Duodenal mucosa (tissue), 2 donors: Measurements from ENCODE around the gene FAM3B.

ENCODE experiments used
- H3K27ac ChIP-seq: one replicate; pipeline ENCODE4 v1.7.0; 2013; ENCODE audit warnings: low read depth, low read length
- H3K27me3 ChIP-seq, 2 donors: one replicate each; pipeline ENCODE4 v1.7.0; 2013; ENCODE audit warnings: low read length in 2 of 2, control low read depth in 1 of 2; ENCODE audit not compliant: insufficient read depth in 2 of 2, control insufficient read depth in 1 of 2
- H3K36me3 ChIP-seq, 2 donors: one replicate each; pipeline ENCODE4 v1.7.0; 2013; ENCODE audit warnings: low read length in 2 of 2, control low read depth in 1 of 2; ENCODE audit not compliant: insufficient read depth in 2 of 2, control insufficient read depth in 1 of 2
- H3K4me1 ChIP-seq, 2 donors: one replicate each; pipeline ENCODE4 v1.7.0; 2013; ENCODE audit warnings: low read length in 2 of 2, control low read depth in 1 of 2; ENCODE audit not compliant: insufficient read depth in 2 of 2, control insufficient read depth in 1 of 2
- H3K4me3 ChIP-seq, 2 donors: one replicate each; pipeline ENCODE4 v1.7.0; 2013; ENCODE audit warnings: low read length in 2 of 2, low read depth in 1 of 2
- H3K9ac ChIP-seq, 2 donors: one replicate each; pipeline ENCODE4 v1.7.0; 2013; ENCODE audit warnings: low read length in 2 of 2, low read depth in 1 of 2
- H3K9me3 ChIP-seq, 2 donors: one replicate each; pipeline ENCODE4 v1.7.0; 2013; ENCODE audit warnings: low read length in 2 of 2, control low read depth in 1 of 2; ENCODE audit not compliant: control insufficient read depth in 1 of 2

FAM3B gene

DNA sequence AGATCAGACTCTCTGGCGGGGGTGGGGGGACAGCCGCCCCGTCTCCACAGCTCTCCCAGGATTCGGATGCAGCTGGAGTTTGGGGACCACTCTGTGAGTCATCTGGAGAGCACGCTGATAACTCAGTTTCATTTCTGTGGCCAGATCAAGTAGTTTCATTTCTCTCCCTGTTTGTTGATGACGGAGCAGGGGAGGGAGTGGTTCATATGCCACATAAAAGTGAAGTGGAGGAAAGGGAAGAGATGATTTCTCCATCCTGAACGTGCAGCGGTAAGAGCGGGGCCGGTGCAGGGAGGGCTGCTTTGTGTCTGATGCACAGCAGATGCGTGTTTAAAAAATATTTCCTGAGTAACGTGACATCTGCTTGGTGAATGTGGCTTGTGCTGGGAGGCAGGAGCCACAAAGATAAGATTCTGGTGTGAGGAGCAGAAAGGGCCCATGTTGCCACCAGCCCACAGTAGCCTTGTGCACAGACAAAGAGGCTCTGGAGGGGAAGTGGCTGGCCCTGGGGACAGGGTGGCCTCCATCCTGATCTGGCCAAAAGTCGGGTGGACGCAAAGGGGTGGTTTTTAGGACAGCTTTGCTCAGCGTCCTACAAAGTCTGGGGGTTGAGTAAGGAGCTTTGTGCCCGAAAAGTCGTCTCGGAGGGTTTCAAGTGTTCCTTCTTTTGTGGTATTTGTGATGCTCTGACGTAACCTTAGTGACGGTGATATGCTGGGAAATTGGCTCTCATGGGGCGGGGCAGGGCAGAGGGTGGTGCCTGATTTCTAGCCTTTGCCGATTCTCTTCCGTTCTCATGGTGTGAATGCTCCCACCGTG is 45.4 kb downstream of the FAM3B start, which contains the start of gene MX2:
Gene MX2 (plus strand): TSS at position 242 of the 819 bp plus-strand sequence. CDS start 14,880 bp downstream, outside the sequence.
- peaks cover 49 to 52% of the 10 kb centered on the region in 2 donors for H3K4me1 ChIP-seq
- H3K4me3 ChIP-seq: peak within 1 kb of the TSS; percentile 68 to 74
- peak within 1 kb of the TSS; percentile 93 for H3K27ac ChIP-seq
- H3K9ac ChIP-seq: peak within 1 kb of the TSS; percentile 72 to 87
- H3K9me3 ChIP-seq: no peaks in the 10 kb centered on the region
- H3K27me3 ChIP-seq: no peaks in the 10 kb centered on the region
- H3K36me3 ChIP-seq: peaks cover 0 to 6% of the 10 kb centered on the region in 2 donors

GRCh38 chr21:41362605-41363369 is 46.2 kb downstream of the FAM3B start:
- H3K9me3 ChIP-seq: no peaks in the 10 kb centered on the region
- peaks cover 0 to under 1% of the 10 kb centered on the region in 2 donors for H3K36me3 ChIP-seq
- H3K9ac ChIP-seq: peak overlapping the region; percentile 72 to 87
- H3K4me1 ChIP-seq: peaks cover 57 to 60% of the 10 kb centered on the region in 2 donors
- peak overlapping the region; percentile 68 to 74 for H3K4me3 ChIP-seq
- peak overlapping the region; percentile 93 for H3K27ac ChIP-seq
- H3K27me3 ChIP-seq: no peaks in the 10 kb centered on the region

GRCh38 chr21:41363370-41364270 is 47.0 kb downstream of the FAM3B start:
- Histone ChIP-seq H3K4me1 (peaks cover 65 to 68% of the 10 kb centered on the region in 2 donors), H3K9ac (no peak overlapping the region), H3K27ac (no peak overlapping the region), H3K9me3 (no peaks in the 10 kb centered on the region), H3K36me3 (no peaks in the 10 kb centered on the region), H3K27me3 (no peaks in the 10 kb centered on the region), H3K4me3 (peak overlapping the region in 1 of 2 donors; percentile 20)

DNA sequence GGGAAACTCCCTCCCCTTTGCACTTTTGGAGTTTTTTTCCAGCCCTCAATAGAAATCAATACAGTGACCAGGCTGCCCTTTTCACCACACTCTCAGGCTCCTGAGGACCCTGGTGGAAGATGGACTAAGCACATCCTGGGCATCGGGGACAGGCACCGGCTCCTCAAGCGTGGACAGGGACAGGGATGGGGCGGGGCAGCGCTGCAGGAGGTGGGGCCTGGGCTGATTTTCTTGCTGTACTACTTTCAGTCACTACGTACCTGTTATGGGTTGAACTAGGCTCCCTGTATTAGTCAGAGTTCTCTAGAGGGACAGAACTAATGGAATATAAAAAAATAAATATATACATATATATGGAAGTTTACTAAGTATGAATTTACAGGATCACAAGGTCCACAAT is 47.7 kb downstream of the FAM3B start:
- Histone ChIP-seq H3K27me3 (no peaks in the 10 kb centered on the region), H3K9me3 (no peaks in the 10 kb centered on the region), H3K36me3 (no peaks in the 10 kb centered on the region), H3K27ac (no peak overlapping the region), H3K4me1 (peaks cover 71 to 73% of the 10 kb centered on the region in 2 donors), H3K4me3 (no peak overlapping the region), H3K9ac (no peak overlapping the region)

DNA sequence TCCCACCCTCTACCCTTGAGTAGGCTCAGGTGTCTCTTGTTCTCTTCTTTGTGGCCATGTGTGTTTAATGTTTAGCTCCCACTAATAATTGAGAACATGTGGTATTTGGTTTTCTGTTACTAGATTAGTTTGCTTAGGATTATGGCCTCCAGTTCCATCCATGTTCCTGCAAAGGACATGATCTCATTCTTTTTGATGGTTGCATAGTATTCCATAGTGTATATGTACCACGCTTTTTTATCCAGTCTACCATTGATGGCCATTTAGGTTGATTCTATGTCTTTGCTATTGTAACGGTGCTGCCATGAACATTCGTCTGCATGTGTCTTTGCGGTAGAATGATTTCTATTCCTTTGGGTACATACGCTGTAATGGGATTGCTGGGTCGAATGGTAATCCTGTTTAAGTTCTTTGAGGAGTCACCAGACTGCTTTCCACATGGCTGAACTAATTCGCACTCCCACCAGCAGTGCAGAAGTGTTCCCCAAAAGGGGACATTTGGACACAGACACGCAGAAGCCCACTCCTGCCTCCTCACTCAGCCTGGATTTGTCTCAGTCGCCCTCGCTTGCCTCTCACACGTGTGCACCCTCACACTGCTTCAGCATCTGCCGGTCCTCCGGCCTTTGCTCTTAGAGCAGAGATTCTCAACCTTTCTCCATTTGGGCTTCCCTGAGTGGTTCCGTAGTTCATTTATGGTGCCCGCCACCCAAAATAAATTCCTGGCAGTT is 48.9 kb downstream of the FAM3B start:
- Histone ChIP-seq H3K27ac (no peak overlapping the region), H3K4me1 (peaks cover 59 to 65% of the 10 kb centered on the region in 2 donors), H3K9ac (no peak overlapping the region), H3K9me3 (no peaks in the 10 kb centered on the region), H3K4me3 (no peak overlapping the region), H3K36me3 (no peaks in the 10 kb centered on the region), H3K27me3 (no peaks in the 10 kb centered on the region)

DNA sequence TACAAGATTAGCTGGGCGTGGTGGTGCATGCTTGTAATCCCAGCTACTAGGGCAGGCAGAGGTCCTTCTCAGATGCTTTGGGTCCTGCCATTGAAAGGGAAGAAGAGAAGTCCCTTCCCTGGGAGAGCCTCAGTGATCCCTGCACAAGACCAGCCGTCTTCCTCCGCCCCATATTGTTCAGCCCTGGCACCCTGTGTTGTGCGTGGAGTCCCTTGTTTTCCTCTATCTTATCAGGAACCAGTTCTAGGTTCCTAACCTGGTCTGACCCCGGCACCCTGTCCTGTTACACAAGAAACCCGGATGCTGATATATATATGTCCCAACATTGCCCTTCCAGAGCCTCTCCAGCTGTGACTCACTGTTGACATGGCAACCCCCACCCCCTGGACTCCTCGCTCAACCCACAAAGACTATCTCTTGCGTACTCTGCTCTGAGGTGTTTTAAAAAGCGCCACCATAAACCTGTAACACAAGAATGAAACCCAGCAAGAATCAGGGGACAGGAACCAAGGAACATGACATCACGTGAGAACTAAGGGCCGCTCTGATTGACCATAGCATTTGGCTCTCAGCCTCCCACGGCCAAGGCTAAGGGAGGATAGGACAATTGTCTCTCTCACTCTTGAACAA is 50.0 kb downstream of the FAM3B start:
- Histone ChIP-seq H3K9me3 (no peaks in the 10 kb centered on the region), H3K4me1 (peaks cover 48 to 54% of the 10 kb centered on the region in 2 donors), H3K4me3 (peak overlapping the region; percentile 2 to 5), H3K9ac (peak overlapping the region in 1 of 2 donors; percentile 27), H3K36me3 (no peaks in the 10 kb centered on the region), H3K27me3 (no peaks in the 10 kb centered on the region), H3K27ac (peak overlapping the region; percentile 10)

- Histone ChIP-seq H3K36me3 (no peaks in the 10 kb centered on the region), H3K9ac (peak overlapping the region in 1 of 2 donors; percentile 27), H3K27me3 (no peaks in the 10 kb centered on the region), H3K4me3 (peak overlapping the region in 1 of 2 donors; percentile 5), H3K4me1 (peaks cover 46 to 48% of the 10 kb centered on the region in 2 donors), H3K27ac (no peak overlapping the region), H3K9me3 (no peaks in the 10 kb centered on the region)
These were observed 50.8 kb downstream of the FAM3B start for GRCh38 chr21:41367301-41367944.

- H3K27ac ChIP-seq: no peak overlapping the region
- no peak overlapping the region for H3K4me3 ChIP-seq
- H3K27me3 ChIP-seq: no peaks in the 10 kb centered on the region
- no peaks in the 10 kb centered on the region for H3K9me3 ChIP-seq
- no peak overlapping the region for H3K9ac ChIP-seq
- H3K4me1 ChIP-seq: peaks cover 40 to 43% of the 10 kb centered on the region in 2 donors
- no peaks in the 10 kb centered on the region for H3K36me3 ChIP-seq
These were observed 51.5 kb downstream of the FAM3B start for GRCh38 chr21:41367945-41368734.
